Measurements from ENCODE around the gene EPAS1. TPM values are rescaled to one million over a fixed set of nuclear protein-coding genes. Genes with fewer than 3 reads are reported as not detected.

EPAS1 gene
- total RNA-seq, 1 experiment from 2014 or later, result 55.9 TPM

GRCh38 chr2:46375566-46376125, 78.4 kb downstream of the EPAS1 start:
- intact Hi-C loops (cut with micrococcal nuclease), result no loop called here
- ChIA-PET CTCF (no interaction called here), RAD21 (ENCODE audit: low non-redundant PET in 1 of 2, low total read pairs in 2 of 2, uncharacterized antibody in 2 of 2, unreplicated experiment in 2 of 2) (no interaction called here), POLR2A (no interaction called here)
- Histone ChIP-seq H3K9me3 (ENCODE audit: control insufficient read depth in 1 of 2, insufficient read depth in 1 of 2, low read depth in 1 of 2, low read length in 2 of 2) (no peaks in the 10 kb centered on the region), H3K79me2 (ENCODE audit: insufficient read depth, low read length) (no peaks in the 10 kb centered on the region), H3K9me2 (ENCODE audit: insufficient read depth) (no peaks in the 10 kb centered on the region), H3K4me3 (replicated peaks in 1 of 2; ENCODE audit: low read depth in 1 of 2, low read length in 2 of 2) (no peak overlapping the region), H3K36me3 (ENCODE audit: control insufficient read depth in 1 of 2, insufficient read depth in 2 of 2, low read length in 2 of 2) (peaks cover 0 to 4% of the 10 kb centered on the region in 2 experiments; a peak in 2 of 4 replicates), H3K27ac (ENCODE audit: low read depth, low read length) (no peak overlapping the region), H3K4me2 (ENCODE audit: low read length) (no peak overlapping the region), H3K27me3 (ENCODE audit: insufficient read depth, low read length) (no peaks in the 10 kb centered on the region), H2AFZ (ENCODE audit: low read depth, low read length, poor library complexity, severe bottlenecking) (no peak overlapping the region), H3K9ac (ENCODE audit: low read length) (no peak overlapping the region), H3K4me1 (ENCODE audit: control insufficient read depth in 1 of 2, insufficient read depth in 2 of 2, low read length in 2 of 2) (no peaks in the 10 kb centered on the region), H4K20me1 (ENCODE audit: insufficient read depth) (no peaks in the 10 kb centered on the region)
- no peak for TF ChIP-seq CBX3 (IDR thresholded peaks at IDR 0.05; ENCODE audit: low read depth)
- no peak for DNase-seq (ENCODE audit: low read depth, low spot score)
- no peak for ATAC-seq
- BruUV-seq (replicated peaks), result no TSS peak

- Histone ChIP-seq H3K9ac (ENCODE audit: low read length) (no peak overlapping the region), H2AFZ (ENCODE audit: low read depth, low read length, poor library complexity, severe bottlenecking) (no peak overlapping the region), H3K27me3 (ENCODE audit: insufficient read depth, low read length) (no peaks in the 10 kb centered on the region), H3K36me3 (ENCODE audit: control insufficient read depth in 1 of 2, insufficient read depth in 2 of 2, low read length in 2 of 2) (peaks cover 0 to 4% of the 10 kb centered on the region in 2 experiments; a peak in 2 of 4 replicates), H4K20me1 (ENCODE audit: insufficient read depth) (no peaks in the 10 kb centered on the region), H3K9me2 (ENCODE audit: insufficient read depth) (no peaks in the 10 kb centered on the region), H3K9me3 (ENCODE audit: control insufficient read depth in 1 of 2, insufficient read depth in 1 of 2, low read depth in 1 of 2, low read length in 2 of 2) (no peaks in the 10 kb centered on the region), H3K4me3 (replicated peaks in 1 of 2; ENCODE audit: low read depth in 1 of 2, low read length in 2 of 2) (no peak overlapping the region), H3K4me1 (ENCODE audit: control insufficient read depth in 1 of 2, insufficient read depth in 2 of 2, low read length in 2 of 2) (no peaks in the 10 kb centered on the region), H3K79me2 (ENCODE audit: insufficient read depth, low read length) (no peaks in the 10 kb centered on the region), H3K4me2 (ENCODE audit: low read length) (no peak overlapping the region), H3K27ac (ENCODE audit: low read depth, low read length) (no peak overlapping the region)
- no TSS peak for BruUV-seq (replicated peaks)
- CTCF ChIA-PET, result no interaction called here
- ATAC-seq, result no peak
- POLR2A ChIA-PET, result no interaction called here
- no peak for DNase-seq (ENCODE audit: low read depth, low spot score)
- TF ChIP-seq ZNF274 (IDR thresholded peaks at IDR 0.05; ENCODE audit: low read depth, low read length) (no peak), TCF7L2 (IDR thresholded peaks at IDR 0.05; ENCODE audit: borderline replicate concordance, extremely low read depth, insufficient read depth, insufficient read length) (no peak)
- intact Hi-C loops (cut with micrococcal nuclease), result no loop called here
- RAD21 ChIA-PET (ENCODE audit: low non-redundant PET in 1 of 2, low total read pairs in 2 of 2, uncharacterized antibody in 2 of 2, unreplicated experiment in 2 of 2), result no interaction called here
These were observed 79.4 kb downstream of the EPAS1 start for GRCh38 chr2:46376586-46376985.

Data from HCT116 (cell line).